BE2C (cell line): ENCODE data around the gene CUEDC1.
A peak's percentile ranks its signal among the peaks of the same experiment; 100 is the strongest.

Experiments used
- DNase-seq: peaks from one replicate; pipeline ENCODE4 v3.0.0-alpha.2; 2020
- H3K27me3 ChIP-seq: fragments of 250-450 bp; sonication (Bioruptor Pico); 2 replicates; pipeline ENCODE4 v1.5.1; 2020; ENCODE audit warnings: mild to moderate bottlenecking
- H3K36me3 ChIP-seq: fragments of 250-450 bp; sonication (Bioruptor Pico); 2 replicates; pipeline ENCODE4 v1.5.1; 2020; ENCODE audit warnings: mild to moderate bottlenecking
- H3K4me1 ChIP-seq: fragments of 250-450 bp; sonication (Bioruptor Pico); 2 replicates; pipeline ENCODE4 v1.5.1; 2020
- H3K4me3 ChIP-seq: 2 replicates; pipeline ENCODE4 v1.5.1; 2011; ENCODE audit warnings: low read depth, low read length
- H3K9me3 ChIP-seq: fragments of 250-450 bp; sonication (Bioruptor Pico); 2 replicates; pipeline ENCODE4 v1.5.1; 2020
- CTCF ChIP-seq: IDR thresholded peaks from 2 replicates; pipeline ENCODE4 v1.5.1; 2012; ENCODE audit warnings: mild to moderate bottlenecking, low read depth, low read length

CUEDC1 gene

GRCh38 chr17:57839571-57839923 is 115.7 kb downstream of the CUEDC1 start:
- Histone ChIP-seq H3K9me3 (no peaks in the 10 kb centered on the region), H3K4me3 (no peak overlapping the region), H3K4me1 (no peaks in the 10 kb centered on the region), H3K27me3 (no peaks in the 10 kb centered on the region), H3K36me3 (peaks cover 38% of the 10 kb centered on the region)
- no peak for DNase-seq
- no peak for TF ChIP-seq CTCF

- Histone ChIP-seq H3K27me3 (no peaks in the 10 kb centered on the region), H3K9me3 (no peaks in the 10 kb centered on the region), H3K4me3 (no peak overlapping the region), H3K36me3 (peaks cover 38% of the 10 kb centered on the region), H3K4me1 (no peaks in the 10 kb centered on the region; the same call in 1 of the 2 replicates)
- no peak for TF ChIP-seq CTCF
- no peak for DNase-seq
Measured at GRCh38 chr17:57838857-57839570, 116.2 kb downstream of the CUEDC1 start.

GRCh38 chr17:57838453-57838852 is 116.8 kb downstream of the CUEDC1 start:
- H3K4me3 ChIP-seq = no peak overlapping the region

GRCh38 chr17:57835333-57835900 is 119.8 kb downstream of the CUEDC1 start:
- Histone ChIP-seq H3K4me3 (no peak overlapping the region), H3K27me3 (no peaks in the 10 kb centered on the region), H3K36me3 (peaks cover 20% of the 10 kb centered on the region), H3K4me1 (peaks cover 13% of the 10 kb centered on the region), H3K9me3 (no peaks in the 10 kb centered on the region)
- no peak for TF ChIP-seq CTCF
- DNase-seq = no peak

More at GRCh38 chr17:57838453-57838852, 116.8 kb downstream of the CUEDC1 start:
- Histone ChIP-seq H3K27me3 (no peaks in the 10 kb centered on the region), H3K36me3 (peaks cover 35% of the 10 kb centered on the region), H3K9me3 (no peaks in the 10 kb centered on the region), H3K4me1 (peaks cover 5% of the 10 kb centered on the region)
- no peak for DNase-seq
- TF ChIP-seq CTCF = no peak

- Histone ChIP-seq H3K4me3 (no peak overlapping the region), H3K36me3 (peaks cover 10% of the 10 kb centered on the region), H3K27me3 (no peaks in the 10 kb centered on the region), H3K9me3 (no peaks in the 10 kb centered on the region), H3K4me1 (peaks cover 13% of the 10 kb centered on the region)
- peak; percentile 32 for DNase-seq
- TF ChIP-seq CTCF = peak; percentile 44
Measured at GRCh38 chr17:57834146-57834741, 121.0 kb downstream of the CUEDC1 start.
